Stimulated activated CD4-positive, alpha-beta T cell treated with anti-CD3 and anti-CD28 coated beads, Interleukin-1b, Interleukin-23, amount 100 ng/mL, for 1 hour (primary cell): ENCODE data around the gene NRG3.

ENCODE experiments used
- DNase-seq, 2 donors: peaks; one replicate each; pipeline ENCODE4 v3.0.0-alpha.2; 2020; ENCODE audit warnings: low read depth in 2 of 2

NRG3 gene

GRCh38 chr10:82089327-82089726 lies 214.3 kb downstream of the NRG3 start:
- DNase-seq = no peak

DNA sequence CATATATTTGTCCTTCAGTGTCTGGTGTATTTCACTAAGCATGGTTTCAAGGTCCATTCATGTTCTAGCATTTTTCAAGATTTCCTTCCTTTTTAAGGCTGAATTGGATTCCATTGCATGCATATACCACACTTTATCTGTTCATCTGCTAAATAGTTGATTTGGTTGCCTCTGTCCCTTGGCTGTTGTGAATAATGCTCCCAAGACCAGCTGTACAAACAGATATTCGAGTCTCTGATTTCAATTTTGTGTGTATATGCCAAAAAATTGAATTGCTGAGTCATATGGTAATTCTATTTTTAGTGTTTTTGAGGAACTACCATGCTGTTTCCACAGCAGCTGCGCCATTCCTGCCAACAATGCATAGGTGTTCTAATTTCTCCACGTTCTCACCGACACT lies 216.4 kb downstream of the NRG3 start:
- DNase-seq = no peak

- DNase-seq = no peak
Observed at GRCh38 chr10:82092111-82092510, 217.1 kb downstream of the NRG3 start.

DNA sequence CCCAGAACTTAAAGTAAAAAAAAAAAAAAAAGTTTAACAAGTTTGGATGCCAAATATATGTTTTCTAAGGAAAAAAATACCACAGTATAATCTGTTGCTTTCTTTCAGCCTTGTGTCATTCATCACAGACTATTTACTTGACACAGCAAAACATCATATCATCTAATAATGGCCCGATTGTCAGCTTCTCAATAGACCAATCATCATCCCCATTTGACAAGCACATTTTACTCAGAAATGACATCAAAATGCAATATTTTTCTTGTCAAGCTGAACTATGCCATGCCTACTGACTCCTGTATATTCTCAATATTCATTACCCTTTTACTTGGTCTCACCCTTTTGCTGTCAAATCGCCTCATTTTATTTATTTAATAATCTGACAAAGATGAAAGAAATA lies 249.7 kb downstream of the NRG3 start:
- no peak for DNase-seq

- no peak for DNase-seq
Observed at GRCh38 chr10:82128527-82128926, 253.5 kb downstream of the NRG3 start.

- DNase-seq = no peak
Observed at GRCh38 chr10:82136103-82136502, 261.1 kb downstream of the NRG3 start.

GRCh38 chr10:82144153-82144552 lies 269.2 kb downstream of the NRG3 start:
- no peak for DNase-seq

- no peak for DNase-seq
Observed at GRCh38 chr10:82148764-82149163, 273.8 kb downstream of the NRG3 start.

DNA sequence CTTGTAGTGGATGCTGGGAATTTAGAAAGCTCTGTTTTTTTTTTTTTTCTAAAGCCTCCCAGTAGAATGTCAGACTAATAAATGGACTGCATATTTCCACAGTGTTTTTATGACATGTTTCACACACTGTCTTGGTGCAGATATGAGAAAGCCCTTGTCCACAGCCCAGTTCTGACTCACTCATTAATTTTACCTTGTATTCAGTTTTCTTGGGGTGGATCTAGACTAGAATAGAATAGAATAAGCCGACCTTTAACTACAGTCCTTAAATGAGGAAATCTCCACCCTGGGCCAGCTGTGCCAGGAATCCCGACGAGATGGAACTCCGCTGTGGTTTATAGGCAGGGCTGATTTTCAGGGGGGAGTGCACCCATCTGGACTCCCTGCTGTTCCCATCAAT lies 274.7 kb downstream of the NRG3 start:
- DNase-seq = no peak

DNA sequence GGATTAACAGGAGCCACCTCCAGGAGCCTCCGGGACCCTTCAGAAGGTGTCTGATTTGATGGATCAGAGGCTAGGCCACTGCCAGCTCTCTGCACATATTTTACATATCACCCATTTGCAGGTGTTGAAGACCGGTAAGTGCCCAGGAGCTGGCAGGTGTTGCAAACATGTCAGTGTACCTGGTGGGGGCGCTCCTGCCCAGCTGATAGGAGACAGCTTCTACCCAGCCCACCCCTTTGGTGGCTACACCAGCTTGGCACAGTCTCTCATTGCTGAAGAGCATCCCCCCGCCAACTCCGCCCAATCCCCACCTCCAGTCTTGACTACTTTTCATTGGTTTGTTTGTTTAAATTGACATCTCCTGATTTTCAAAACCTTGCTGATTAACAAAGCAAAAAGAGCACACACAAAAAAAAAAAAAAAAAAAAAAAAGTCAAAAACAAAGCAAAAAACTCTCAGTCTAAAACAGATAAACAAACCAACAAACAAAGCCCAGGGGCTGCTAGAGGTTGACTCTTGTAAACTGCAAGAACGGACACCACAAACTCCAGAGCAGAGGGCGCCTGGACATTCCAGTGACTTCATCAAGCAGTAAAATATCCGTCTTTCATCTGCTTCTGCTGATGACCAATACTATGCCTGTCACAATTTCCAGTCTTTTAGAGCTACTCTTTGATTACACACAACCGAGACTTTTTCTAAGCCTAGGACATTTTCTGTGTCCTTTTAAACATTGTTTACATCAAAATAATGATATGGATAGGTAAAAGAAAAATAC lies 275.3 kb downstream of the NRG3 start:
- no peak for DNase-seq

DNA sequence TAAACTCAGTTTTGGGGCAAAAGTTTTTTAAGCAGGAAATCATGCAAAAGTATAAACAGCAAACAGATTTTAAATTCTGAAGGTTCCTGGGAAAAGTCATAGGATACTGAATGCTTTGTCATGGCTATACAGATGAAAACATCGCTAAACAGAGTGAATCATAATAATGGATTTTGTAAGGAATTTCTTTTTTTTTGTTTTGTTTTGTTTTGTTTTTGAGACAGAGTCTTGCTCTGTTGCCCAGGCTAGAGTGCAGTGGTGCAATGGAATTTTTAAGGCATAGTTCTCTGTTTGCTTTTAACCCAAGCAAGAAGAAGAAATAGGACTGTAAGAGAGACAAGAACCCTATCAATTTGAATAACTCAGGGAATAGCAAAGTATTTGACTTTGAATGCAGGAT lies 285.3 kb downstream of the NRG3 start:
- no peak for DNase-seq

DNA sequence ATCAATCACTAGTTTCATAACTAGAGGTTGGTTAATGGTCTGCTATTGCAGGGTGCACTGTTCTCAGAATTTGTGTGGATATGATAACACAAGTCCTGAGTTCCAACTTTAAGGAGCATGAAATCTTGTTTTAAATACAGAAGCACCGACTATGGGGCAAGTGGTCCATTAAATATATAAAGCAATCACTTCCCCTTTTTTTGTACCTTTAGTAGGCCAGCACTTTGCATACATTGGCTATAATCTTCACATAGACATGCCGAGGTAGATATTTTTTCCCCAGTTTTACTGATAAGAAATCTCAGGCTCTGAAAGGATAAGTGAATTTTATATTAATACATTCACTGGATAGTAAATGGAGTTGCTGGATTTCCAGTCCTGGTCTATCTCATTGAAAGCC lies 286.3 kb downstream of the NRG3 start:
- no peak for DNase-seq

DNA sequence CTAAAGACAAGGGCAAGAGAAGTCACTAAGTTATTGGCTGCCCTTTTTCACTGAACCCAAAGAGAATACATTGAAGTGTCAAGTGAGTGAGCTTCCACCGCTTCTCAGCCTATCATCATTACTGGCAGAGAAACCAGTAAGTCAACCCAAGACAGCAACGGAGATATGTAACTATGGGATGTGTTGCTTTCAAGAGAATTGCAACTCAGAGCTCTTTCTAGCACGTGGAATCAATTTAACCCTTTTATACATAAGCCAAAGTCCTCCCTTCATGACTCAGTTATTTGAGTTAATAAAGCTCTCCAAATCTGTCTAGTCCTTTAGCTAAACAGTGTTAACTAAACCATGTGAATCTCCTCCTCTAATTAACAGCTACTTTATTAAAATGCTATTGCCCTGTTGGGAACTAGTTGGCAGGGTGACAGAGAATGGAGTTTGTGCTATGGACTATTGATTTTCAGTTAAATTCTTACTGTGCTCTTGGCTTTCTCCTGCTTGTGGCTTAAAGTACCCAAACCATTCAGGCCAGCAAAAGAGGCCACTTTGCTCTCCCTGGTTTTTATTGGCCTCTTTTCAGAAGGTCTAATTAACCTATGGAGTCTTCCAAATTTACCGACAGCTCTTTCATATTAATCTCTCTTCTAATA lies 287.7 kb downstream of the NRG3 start:
- no peak for DNase-seq

DNA sequence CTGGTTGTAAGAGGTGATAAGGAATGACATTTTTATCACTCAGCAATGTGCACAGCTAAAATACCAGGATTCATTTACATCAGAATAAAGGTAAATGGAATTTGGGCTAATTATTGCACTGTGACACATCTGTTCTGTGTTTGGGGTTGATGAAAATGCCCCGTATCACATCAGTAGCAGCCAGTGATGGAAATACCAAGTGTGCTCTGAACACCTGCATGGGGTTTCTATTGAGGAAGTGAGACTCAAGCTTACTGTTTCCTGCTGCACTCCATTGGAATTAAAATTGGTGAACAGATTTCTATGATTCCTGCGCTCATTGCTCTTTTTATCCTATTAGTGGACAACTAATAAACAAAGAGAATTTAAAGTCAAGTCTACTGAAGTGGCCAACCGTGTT lies 296.9 kb downstream of the NRG3 start:
- DNase-seq = no peak

GRCh38 chr10:82176587-82176986 lies 301.6 kb downstream of the NRG3 start:
- DNase-seq = no peak

- DNase-seq = no peak
Observed at GRCh38 chr10:82190432-82191260, 315.7 kb downstream of the NRG3 start.

DNA sequence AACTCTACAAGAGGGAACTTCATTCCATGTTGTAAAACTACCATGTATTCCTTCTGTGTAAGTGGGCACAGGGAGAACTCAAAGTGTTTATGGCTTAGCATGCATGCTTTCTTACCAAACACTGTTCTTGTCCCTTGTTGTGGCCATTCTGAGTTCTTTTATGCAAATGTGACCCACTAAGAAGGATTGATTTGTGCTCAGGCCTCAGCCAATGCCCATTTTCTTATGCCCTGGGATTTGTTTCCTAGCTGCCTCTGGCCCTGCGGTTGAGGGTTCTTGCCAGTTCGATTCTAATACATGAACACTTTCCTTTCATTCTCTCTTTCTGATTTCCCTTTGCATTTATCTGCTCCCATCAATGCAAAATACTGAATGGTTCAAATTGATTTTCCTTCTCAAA lies 316.7 kb downstream of the NRG3 start:
- DNase-seq = no peak

- no peak for DNase-seq
Observed at GRCh38 chr10:82192665-82193064, 317.7 kb downstream of the NRG3 start.

GRCh38 chr10:82194419-82194818 lies 319.4 kb downstream of the NRG3 start:
- no peak for DNase-seq

DNA sequence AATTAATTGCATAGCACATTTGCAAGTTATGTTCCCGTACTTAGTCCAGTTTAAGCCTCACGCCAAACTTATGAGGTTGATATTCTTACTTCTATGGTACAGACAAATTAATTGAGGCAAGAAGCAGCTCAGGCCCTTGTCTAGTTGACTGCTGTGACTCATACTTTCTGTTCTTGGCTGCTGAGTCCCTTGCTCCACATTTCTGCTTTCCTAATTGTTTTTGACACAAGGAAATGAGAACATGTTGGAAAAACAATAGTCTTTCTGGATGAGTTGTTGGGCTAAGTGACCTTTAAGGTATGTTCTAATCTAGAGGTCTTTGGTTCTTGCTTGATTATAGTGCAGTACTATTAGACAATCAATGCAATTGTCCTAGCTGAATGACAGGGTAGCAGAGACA lies 331.8 kb downstream of the NRG3 start:
- DNase-seq = no peak

DNA sequence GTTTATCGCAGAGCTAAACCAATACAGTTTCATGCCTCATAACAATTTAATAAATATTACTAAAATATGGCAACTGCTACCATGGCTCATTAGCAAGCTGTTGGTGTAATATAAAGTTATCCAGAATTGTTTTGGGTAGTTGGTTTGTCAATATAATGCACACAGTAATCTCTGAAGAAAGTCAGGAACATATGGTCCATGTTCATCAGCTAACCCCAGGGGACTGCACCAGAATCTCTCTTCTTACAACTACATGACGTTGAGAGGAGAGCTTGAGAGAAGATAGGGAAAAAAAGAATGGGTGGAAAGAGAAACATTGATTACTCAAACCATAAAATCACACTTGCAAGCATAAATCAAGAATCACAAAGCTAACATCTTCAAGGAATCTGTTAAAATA lies 333.7 kb downstream of the NRG3 start:
- no peak for DNase-seq

DNA sequence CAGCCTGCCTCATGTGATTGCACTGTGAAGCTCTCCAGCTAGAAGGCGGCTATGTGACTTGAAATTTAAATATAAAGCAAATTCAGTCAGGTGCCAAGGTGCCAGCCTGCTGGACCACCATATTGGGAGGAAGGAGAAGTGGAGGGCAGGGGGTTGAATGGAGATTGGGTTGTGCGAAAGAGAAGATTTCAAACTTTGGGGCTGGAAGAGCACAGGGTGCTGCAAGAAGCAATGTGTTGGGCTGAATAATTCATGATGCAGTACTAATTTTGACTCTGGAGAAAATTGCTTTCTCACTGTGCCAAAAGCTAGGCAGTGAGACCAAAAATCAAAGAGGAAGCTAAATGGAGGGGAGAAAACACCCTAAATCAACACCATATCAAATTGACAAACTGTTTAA lies 335.3 kb downstream of the NRG3 start:
- no peak for DNase-seq

DNA sequence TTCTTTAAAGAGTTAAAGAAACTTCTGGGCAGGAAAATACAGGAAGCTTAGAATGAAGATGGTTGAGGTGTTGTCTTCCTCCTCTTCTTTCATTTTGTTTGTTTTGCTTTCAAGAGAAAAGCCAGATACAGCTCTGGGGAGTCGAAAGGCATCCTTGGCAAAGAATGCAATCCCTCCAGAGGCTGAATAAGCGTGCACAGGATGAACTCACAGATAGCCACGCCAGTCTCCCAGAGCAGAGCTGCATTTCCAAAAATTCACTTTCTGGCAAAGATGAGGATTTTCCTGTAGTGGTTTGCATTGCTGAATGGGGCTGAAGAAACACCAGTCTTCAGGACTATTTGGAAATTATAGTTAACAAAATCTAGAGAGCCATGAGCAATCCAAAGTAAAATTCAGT lies 336.4 kb downstream of the NRG3 start:
- DNase-seq = no peak
